NCI-H460 (cell line): Measurements from ENCODE around the gene MAGOHB. TPM values are rescaled to one million over a fixed set of nuclear protein-coding genes. Genes with fewer than 3 reads are reported as not detected.
A peak's percentile ranks its signal among the peaks of the same experiment; 100 is the strongest.
"Not testable (repeated sequence)": the region's sequence is repeated elsewhere in the genome, so short reads cannot be mapped to it uniquely, and the experiment has no call there.

Experiments used
- DNase-seq: peaks from one replicate; pipeline ENCODE4 v3.0.0-alpha.2; 2016; ENCODE audit warnings: low read depth; ENCODE audit errors: extremely low read depth
- total RNA-seq: library from RNA; depleted of rRNA; stranded (reverse); fragments of >200 nt; shearing (Covaris generic); gene quantifications from 2 replicates; pipeline ENCODE4 v1.2.3, GENCODE V29; 2014

MAGOHB gene
- total RNA-seq, 1 experiment from 2014 or later, result 41.6 TPM

DNA sequence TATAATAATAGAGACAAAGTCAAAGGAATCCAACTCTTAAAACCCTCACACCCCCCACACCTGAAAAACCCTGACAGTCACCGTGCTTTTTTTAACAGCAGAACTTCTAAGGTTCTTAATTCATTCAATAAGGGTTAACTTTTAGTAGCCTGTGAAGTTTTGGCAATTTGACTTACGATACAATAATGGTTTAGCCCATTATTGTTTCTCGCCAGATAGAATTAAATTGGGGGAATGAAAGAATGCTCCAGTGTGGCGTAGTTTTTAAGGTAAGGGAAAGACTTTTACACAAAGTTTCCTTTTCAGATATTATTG is 604 bp upstream of the MAGOHB start:
- DNase-seq, result no peak

- no peak for DNase-seq
Measured at GRCh38 chr12:10612984-10613348, 443 bp downstream of the MAGOHB start.

GRCh38 chr12:10612110-10612509 is 1.3 kb downstream of the MAGOHB start:
- DNase-seq, result no peak

GRCh38 chr12:10611258-10611657 is 2.2 kb downstream of the MAGOHB start:
- not testable (repeated sequence) for DNase-seq

GRCh38 chr12:10610188-10610587 is 3.2 kb downstream of the MAGOHB start:
- no peak for DNase-seq

DNA sequence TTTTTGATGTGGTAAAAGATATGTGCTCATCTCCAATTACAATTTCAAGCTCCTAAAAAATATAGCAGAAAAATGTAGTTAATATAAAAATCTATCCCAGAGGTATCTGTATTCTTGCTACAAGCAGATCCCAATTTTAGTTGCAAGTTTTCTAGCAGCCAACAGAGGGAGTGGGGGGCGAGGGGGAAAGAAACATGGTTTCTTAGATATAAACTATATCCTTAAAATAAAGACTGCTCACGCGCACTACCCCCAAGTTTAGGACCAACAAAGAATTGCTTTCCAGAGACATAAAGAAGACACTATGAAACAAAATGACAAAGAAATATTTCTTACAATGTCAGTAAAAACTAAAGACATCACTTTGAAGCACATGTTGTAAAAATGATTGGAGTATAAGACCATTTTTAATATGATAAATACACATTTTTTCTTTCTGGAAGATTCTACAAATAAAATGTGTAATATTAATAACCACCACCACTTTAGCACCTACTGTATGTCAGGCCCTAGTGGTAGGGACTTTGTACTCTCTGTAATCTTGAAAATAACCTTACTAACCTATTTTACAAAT is 5.4 kb downstream of the MAGOHB start:
- no peak for DNase-seq

GRCh38 chr12:10601860-10602259 is 11.5 kb downstream of the MAGOHB start:
- DNase-seq, result no peak

DNA sequence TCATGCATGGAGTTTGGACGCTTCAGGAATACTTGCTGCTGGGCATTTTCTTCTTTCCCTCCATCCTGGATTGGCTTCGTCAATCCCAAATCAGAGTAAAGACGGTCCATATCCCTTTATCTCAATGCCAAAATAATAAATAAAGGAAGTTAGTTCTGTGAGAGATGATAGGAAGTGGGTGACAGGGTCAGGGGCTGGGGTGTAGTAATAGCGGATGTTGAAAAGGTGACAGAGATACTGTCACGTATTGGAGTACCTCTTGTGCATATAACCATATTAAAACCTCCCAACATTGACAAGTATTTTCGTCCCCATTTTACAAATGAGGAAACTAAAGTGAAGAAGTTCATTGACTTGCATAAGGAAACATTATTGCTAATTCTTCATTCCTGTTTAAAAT is 12.4 kb downstream of the MAGOHB start:
- DNase-seq, result no peak

- DNase-seq, result no peak
Measured at GRCh38 chr12:10595881-10596280, 17.5 kb downstream of the MAGOHB start.

GRCh38 chr12:10590966-10591365 is 22.4 kb downstream of the MAGOHB start:
- DNase-seq, result no peak

- DNase-seq, result no peak
Measured at GRCh38 chr12:10584415-10584814, 29.0 kb downstream of the MAGOHB start.

DNA sequence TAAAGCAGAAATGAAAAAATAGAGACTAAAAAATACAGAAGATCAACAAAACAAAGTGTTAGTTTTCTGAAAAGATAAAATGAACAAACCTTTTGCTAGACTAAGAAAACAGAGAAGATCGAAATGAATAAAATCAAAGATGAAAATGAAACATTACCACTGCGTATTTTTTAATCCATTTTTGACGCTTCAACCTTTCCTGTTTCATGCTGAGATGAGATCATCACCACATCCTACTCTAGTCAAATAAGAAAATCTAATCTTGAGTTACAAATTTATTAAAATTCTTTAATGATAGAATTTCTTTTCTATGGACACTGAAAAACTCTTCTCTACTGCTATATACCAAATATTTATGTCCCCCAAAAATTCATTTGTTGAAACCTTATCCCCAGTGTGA is 30.7 kb downstream of the MAGOHB start:
- no peak for DNase-seq

- DNase-seq, result not testable (repeated sequence)
Measured at GRCh38 chr12:10582133-10582532, 31.3 kb downstream of the MAGOHB start.

- no peak for DNase-seq
Measured at GRCh38 chr12:10574307-10574706, 39.1 kb downstream of the MAGOHB start.

DNA sequence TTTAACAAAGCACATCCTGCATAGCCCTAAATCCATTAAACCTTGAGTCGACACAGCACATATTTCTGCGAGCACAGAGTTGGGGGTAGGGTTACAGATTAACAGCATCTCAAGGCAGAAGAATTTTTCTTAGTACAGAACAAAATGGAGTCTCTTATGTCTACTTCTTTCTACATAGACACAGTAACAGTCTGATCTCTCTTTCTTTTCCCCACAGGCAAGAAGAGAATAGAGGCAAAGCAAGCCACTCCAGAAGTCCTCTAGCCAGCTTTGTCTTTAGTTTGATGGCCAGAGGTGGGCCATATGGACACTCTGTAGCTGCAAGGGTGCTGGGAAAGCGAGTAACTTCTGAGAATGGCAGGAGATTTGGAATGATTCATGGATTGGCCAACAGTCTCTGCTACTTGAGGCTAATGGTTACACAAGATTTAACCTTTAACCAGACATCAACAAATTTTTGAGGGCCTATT is 41.4 kb downstream of the MAGOHB start:
- DNase-seq, result peak; percentile 2

DNA sequence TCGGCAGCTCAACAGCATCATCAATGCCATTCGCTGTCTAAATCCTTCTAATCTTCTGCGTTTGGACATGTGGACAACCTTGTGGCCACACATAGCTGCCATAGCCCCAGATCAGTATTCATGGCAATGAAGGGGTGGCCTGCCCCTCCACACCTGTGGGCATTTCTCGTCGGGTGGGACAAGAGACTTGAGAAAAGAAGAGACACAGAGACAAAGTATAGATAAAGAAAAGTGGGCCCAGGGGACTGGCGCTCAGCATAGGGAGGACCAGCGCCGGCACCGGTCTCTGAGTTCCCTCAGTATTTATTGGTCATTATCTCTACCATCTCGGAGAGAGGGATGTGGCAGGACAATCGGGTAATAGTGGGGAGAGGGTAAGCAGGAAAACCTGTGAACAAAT is 42.3 kb downstream of the MAGOHB start:
- DNase-seq, result no peak

DNA sequence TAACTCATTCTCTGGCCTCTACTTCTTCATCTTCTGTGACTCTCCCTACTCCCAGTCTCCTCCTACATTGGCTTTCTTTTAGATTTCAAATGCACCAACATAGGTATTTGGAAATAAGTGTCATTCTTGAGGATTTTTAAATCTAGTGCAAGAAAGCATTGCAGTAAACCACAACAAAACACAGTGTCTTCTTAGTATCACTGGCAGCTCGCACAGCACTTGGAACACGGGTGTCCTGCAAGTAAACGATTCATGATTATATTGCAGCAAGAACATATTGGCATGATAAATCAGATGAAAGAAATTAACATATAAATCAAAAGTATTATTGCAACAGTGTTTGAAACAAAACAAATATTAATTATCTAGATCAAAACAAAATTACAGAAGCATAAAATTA is 45.6 kb downstream of the MAGOHB start:
- DNase-seq, result no peak

- DNase-seq, result no peak
Measured at GRCh38 chr12:10563966-10564365, 49.4 kb downstream of the MAGOHB start.

DNA sequence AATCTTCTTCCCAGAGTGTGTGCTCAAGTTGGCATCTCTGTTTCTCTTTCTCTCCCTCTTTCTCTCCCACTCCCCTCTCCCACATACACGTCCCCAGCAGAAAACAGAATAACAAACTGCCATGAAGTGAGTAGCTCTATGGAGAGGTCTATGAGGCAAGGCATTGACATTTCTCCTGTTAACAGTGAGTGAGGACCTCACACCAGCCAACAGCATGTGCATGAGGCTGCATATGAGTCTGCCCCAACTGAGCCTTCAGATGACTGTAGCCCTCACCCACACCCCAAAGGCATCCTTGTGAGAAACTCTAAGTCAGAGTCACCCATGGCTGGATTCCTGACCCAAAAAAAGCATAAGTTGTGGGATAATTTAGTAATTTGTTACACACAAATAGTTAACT is 50.4 kb downstream of the MAGOHB start:
- no peak for DNase-seq

- DNase-seq, result peak; percentile 29
Measured at GRCh38 chr12:10562306-10562933, 51.0 kb downstream of the MAGOHB start.

- no peak for DNase-seq
Measured at GRCh38 chr12:10559244-10559643, 54.2 kb downstream of the MAGOHB start.

DNA sequence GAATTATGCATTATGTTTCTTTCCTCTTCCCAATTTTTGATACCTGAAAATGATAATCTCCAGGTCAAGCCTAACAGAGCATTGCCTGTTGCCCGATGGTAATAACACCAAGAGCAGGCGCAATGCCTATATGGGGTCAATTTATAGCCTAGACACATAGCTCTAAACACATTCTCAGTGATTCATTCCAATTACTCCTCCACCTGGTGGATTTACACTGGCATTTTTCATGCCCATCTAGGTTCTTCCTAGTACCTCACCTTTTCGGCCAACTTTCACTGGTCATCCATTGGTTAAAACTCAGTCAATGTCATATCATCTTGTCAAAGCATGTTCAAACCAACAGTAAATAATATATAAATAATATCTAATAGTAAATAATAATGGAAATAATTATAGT is 54.6 kb downstream of the MAGOHB start:
- DNase-seq, result no peak

GRCh38 chr12:10558301-10558700 is 55.1 kb downstream of the MAGOHB start:
- no peak for DNase-seq
